ENCODE data around the gene TRIOBP. TPM values are rescaled to one million over a fixed set of nuclear protein-coding genes. Genes with fewer than 3 reads are reported as not detected.
"Not testable (repeated sequence)": the region's sequence is repeated elsewhere in the genome, so short reads cannot be mapped to it uniquely, and the experiment has no call there.

The TRIOBP gene
- polyA plus RNA-seq, 10 donors: 33.4 to 61.8 (median 43.9) TPM

GRCh38 chr22:37717746-37718305, 21.0 kb downstream of the TRIOBP start:
- DNase-seq: not testable (repeated sequence)

GRCh38 chr22:37725551-37726240, 28.8 kb downstream of the TRIOBP start:
- DNase-seq: no peak

DNA sequence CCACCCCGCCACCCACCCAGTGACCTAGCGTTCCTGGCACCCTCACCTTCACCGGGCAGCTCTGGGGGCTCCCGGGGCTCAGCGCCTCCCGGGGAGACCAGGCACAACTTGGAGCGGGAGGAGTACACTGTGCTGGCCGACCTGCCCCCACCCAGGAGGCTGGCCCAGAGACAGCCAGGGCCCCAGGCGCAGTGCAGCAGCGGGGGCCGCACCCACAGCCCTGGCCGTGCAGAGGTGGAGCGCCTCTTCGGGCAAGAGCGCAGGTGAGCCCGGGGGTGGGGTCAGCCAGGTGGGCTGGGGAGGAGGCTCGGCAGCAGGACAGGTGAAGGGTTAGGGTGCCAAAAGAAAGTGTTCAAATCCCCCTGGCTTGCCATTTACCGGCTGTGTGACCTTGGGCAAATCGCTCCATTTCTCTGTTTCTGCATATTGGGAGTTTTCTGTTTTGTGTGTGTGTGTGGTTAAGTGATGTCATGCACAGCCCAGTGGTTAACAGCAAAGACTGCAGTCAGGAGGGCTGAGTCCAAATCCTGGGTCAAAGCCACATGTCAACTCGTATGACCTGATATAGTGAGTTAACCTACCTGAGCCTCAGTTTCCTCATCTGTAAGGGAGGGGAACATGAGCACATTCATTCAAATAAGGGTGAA, 29.5 kb downstream of the TRIOBP start:
- DNase-seq: no peak

DNA sequence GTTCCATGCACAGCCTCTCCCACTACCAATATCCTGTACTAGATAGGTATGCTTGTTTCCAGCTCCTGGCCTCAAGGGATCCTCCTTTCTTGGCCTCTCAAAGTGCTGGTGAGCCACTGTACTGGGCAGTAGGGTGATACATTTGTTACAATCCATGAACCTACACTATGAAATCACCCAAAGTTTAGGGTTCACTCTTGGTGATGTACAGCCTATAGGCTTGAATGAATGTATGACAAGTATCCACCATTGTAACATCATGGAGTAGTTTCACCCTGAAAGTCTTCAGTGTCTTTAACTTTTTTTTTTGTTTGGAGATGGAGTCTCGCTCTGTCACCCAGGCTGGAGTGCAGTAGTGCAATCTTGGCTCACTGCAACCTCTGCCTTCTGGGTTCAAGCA, 31.8 kb downstream of the TRIOBP start:
- peak in 1 of 3 donors; percentile 42 for DNase-seq

DNA sequence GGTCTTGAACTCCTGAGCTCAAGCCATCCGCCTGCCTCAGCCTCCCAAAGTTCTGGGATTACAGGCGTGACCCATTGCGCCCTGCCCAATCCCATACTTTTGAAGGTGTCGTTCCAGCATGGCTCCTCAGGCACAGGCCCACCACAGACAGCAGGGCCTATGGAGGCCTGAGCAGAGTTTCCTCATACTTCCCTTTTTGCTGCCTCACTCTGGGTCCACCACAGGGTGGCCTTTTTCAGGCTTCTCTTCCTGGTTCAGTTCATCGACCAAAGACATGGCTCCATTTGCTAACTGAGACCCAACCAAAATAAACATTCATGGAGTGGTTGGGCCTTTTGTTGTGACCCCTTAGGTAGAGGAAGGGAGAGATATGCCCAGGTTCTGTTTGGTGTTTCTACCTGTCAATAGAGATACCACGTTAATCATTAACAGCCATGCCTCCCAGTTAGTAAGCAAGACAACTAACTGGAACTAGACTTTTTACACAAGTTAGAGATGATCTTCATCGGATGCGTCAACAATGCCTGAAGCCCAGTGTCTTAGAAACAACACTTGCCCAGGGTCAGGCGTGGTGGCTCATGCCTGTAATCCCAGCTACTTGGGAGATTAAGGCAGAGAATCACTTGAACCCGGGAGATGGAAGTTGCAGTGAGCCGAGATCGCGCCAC, 35.1 kb downstream of the TRIOBP start:
- DNase-seq: no peak

GRCh38 chr22:37732699-37733607, 36.1 kb downstream of the TRIOBP start:
- DNase-seq: no peak

DNA sequence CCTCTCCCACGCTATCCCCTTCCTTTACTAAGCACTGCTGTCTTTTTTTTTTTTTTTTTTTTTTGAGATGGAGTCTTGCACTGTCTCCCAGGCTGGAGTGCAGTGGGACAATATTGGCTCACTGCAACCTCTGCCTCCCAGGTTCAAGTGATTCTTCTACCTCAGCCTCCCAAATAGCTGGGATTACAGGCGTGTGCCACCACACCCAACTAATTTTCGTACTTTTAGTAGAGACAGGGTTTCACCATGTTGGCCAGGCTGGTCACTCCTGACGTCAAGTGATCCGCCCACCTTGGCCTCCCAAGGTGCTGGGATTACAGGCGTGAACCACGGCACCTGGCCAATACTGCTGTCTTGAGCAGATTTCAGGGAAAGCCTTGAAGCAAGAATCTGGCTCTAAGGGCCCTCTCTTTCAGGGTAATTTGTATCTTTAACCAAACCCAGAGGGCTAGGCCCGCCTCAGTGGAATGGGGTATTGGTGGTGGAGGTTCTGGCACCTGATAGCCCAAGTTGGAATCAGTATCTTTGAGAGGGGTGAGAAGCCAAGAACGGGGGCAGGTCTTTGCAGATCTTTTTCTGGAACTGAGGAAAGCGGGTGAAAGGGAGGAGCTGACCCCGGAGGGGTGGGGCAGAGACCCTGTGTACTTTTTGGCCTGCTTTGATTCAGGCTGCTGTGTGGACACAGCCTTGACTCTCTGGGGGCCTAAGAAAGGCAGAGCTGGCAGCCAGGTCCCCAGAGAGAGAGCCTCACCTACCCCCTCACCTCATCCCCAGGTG, 37.0 kb downstream of the TRIOBP start:
- DNase-seq: no peak

- no peak for DNase-seq
These were observed 37.5 kb downstream of the TRIOBP start for GRCh38 chr22:37734402-37734700.

- peak in 1 of 3 donors; percentile 53 for DNase-seq
These were observed 38.2 kb downstream of the TRIOBP start for GRCh38 chr22:37734964-37735451.

- peak in 2 of 3 donors; percentile 76 to 91 for DNase-seq
These were observed 42.2 kb downstream of the TRIOBP start for GRCh38 chr22:37739035-37739434.

GRCh38 chr22:37739611-37740049, 42.8 kb downstream of the TRIOBP start:
- peak in 1 of 3 donors; percentile 44 for DNase-seq

GRCh38 chr22:37740455-37741311, 43.8 kb downstream of the TRIOBP start:
- peak in 1 of 3 donors; percentile 61 for DNase-seq

GRCh38 chr22:37741312-37741795, 44.5 kb downstream of the TRIOBP start:
- peak; percentile 94 to 98 (median 96) for DNase-seq

DNA sequence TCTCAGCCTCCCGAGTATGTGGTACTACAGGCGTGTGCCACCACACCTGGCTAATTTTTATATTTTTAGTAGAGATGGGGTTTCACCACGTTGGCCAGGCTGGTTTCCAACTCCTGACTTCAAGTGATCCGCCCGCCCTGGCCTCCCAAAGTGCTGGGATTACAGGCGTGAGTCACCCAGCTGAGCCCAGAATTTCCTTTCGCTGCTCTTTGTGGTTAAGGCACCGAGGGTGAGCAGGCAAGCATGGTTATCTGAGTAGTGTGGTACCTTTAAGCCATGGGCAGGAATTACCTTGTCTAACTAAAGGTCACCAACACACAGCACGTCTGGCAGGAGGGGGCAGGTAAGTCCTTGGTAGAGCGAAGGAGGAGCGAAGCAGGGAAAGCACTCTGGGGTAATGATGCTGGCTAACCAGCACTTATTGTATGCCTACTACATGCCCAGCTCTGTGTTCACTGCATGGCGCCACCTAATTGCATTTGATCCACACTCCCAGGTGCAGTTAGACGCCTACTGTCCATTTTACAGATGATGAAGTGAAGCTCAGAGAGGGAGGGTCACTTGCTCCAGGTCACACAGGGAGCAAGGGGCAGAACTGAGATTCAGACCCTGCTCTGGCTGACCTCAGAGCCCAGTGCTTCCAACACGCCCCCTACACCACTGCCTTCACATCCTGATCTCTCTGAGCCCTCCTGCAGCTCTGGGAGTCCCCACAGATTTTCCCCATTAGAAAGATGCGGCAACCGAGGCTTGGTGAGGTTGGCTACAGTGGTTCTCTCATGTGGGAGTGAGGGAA, 45.7 kb downstream of the TRIOBP start:
- DNase-seq: peak in 1 of 3 donors; percentile 66

- DNase-seq: no peak
These were observed 47.7 kb downstream of the TRIOBP start for GRCh38 chr22:37744589-37744988.

- peak; percentile 87 to 95 (median 91) for DNase-seq
These were observed 48.9 kb downstream of the TRIOBP start for GRCh38 chr22:37745548-37746365.

DNA sequence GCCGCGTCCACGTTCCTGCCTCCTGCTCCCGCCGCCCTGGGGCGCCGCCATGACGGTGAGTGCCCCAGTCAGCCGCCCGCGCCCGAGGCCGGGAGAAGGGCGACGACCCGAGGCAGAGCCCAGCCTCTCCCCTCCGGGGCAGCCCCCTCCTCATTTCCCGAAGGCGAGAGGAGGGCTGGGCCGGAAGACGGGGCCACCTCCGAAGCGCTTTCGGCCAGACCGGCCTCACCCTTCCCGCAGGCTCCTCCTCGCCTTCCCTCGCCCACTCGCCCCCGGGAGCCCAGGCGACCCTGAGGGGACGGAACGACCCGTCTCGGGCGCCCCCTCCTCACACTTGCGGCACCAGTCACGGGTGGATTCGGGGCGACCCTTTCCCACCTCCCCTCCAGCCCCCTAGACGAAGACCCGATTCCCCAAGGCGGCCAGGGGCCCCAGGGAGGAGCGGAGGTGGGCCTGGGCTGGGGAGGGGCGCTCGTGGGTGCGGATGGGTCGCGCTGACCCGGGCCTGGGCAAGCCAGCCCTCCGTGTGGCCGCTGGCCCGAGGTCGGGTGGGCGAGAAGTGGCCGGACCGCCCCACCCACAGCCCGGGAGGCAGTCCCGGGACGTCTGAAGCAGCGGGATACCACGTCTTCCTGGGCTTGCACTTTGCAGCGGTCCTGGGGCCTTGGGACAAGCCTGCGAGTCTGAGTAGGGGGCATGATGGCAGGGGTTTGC, 49.7 kb downstream of the TRIOBP start:
- peak in 1 of 3 donors; percentile 71 for DNase-seq
